HG02943 (cell line): Measurements from ENCODE around the gene COASY.

Source experiments
- ATAC-seq: cut with Tn5 transposase; IDR thresholded peaks from one replicate; pipeline ENCODE4 v1.9.1; 2021; ENCODE audit warnings: mild to moderate bottlenecking, low read depth, moderate library complexity; ENCODE audit not compliant: unreplicated experiment

The COASY gene

DNA sequence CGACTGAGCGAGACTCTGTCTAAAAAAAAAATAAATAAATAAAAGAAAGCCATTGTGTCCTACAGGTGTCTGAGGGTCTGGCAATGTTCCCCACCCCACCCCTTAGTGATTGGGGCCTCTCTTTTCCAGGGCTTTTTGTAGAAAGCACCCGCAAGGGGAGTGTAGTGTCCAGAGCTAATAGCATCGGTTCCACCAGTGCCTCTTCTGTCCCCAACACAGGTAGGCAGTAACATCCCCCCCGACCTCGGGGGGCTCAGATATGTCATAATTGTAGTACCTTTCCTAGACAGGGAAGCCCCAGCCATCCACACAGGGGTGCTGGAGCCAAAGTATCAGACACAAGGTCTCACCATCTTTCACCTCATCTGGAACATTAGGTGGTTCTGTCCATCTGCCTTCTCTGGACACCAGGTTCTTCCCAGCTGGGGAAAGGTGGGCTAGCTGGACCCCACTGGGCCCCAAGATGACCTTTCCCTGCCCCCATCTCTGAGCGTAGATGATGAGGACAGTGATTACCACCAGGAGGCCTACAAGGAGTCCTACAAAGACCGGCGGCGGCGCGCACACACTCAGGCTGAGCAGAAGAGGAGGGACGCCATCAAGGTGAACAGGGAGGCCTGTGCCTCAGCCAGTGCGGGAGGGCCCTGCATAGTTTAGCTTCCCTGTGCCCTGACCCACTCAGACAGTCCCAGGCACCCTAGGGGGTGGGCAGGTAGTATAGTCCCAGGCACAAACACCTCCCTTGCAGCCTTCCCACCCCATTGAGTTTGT, 6.6 kb downstream of the COASY start:
- ATAC-seq = no peak

DNA sequence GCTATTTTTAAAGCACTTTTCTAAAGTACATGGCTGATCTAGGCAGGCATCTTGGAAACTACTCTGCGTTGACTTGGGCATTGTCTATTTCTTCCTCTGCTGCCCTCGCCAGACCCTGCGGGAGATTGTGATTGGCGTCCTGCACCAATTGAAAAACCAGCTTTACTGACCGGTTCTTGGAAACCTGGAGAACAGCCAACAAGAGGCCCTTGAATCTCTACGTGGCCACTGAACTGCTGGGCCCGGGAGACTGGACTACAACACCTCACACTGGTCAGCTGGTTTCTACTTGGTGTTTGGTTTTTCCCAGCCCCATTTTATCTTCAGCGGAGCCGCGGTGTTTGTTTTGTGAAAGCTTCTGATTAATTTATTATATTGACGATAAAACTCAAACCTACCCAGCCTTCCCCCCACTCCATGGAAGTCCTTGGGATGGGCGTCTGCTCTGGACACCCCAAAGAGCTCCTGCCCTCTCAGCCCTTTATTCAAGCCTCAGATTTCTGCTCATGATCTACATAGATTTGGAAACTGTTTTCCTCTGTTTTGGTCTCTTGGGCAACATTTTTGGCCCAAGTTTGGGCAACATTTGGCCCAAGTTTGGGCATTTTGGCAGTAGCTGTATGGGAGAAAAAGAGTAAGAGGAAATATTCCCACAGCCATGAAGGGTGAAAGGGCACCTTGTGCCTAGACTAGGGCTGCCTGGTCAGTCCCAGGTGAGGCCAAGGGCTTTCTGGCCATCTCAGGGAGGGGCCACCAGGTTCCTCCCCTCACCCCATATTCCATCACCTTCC, 9.7 kb downstream of the COASY start:
- ATAC-seq = no peak

DNA sequence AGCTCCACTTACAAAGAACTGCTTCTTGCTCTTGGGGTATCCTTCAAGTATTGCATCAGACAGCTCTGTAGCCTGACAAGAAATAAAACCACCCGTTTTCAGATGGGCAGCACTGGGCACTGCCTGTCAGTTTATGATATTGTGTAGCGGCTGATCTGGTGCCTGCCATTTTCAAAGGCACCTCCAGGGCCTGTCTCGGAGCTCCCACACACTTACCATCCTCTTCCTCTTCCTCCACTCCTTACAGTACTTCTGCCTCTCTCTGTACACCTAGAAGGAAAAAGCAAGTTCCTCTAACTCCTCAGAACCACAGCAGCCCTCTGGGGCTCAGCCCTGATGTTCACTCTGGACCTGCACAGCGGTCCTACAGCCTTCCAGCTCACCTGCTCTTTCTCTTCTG, 11.1 kb downstream of the COASY start:
- ATAC-seq = no peak

- ATAC-seq = no peak
These were observed 12.5 kb downstream of the COASY start for GRCh38 chr17:42574463-42574862.

- ATAC-seq = no peak
These were observed 15.2 kb downstream of the COASY start for GRCh38 chr17:42577140-42577531.

DNA sequence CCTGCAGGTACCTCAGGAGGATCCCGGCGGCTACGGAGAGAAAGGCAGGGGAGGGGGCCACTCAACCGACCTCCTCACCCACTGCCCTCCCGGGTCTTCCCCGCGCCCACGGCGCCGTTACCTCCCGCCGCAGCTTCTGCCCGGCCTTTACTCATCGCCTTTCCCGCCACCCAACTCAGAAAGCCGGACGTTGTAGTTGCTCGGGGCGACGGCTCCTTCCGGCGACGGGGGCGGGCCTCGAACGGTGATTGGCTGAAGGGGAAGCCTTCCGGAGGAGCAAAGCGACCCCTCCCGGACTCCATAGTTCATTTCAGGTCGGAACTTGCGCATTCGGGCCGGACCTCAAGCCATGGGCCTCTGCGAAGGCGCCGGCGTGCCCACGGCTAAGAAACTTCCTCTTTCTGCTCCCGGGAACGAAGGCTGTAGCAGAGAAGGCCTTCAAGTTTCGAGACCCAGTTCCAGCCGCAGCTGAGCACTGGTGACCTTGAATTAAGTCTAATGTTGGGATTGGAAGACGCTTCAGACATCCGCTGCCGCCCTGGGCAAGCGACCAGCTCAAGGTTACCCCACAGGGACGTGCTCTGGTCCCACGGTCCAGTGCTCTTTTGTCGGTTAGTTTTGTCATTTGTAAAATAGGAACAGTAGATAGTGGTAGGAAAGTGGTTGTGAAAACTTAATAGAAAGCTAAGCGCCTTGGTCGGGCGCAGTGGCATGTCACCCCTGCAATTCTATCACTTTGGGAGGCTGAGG, 15.8 kb downstream of the COASY start, which contains the start of gene PSMC3IP:
Gene PSMC3IP, minus strand, starts transcription at position 198 of the 750 bp plus-strand sequence. Its CDS starts 43 bp downstream, at position 155.
- ATAC-seq = peak; percentile 67

- peak; percentile 56 for ATAC-seq
These were observed 16.4 kb downstream of the COASY start for GRCh38 chr17:42578282-42578869.

DNA sequence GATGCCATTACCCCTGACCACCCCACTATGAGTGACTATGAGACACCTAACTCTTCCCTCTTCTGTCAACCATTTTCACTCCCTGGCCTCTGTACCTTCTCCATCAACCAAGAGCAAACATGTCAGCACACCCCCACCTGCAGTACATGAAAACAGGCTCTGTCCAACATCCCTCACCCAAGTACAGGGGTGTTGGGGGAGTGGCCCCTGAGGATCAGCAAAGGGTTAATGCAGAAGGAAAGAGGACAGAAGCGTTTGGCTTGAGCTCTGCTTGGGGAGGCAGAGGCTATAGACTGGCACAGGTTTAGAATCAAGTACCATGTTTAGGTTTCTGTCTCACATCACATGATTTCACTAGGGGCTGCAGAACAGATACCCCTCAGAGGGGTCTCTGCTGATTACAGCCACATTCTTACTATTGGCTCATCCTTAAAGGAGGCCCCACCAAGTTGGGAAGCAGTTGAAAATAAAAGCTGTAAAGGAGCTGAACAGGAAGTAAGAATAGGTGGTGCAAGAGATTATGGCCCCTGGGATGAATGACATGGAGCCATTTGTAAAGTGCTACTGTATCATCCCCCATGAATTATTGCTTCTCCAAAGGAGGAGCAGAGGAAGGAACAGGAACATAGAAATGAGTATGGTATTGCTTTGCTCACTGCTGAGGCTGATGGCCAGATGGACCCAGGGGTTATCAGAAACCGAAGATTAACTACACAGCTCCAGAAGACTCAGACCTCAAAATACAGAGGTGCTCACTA, 18.0 kb downstream of the COASY start:
- ATAC-seq = no peak

GRCh38 chr17:42581744-42582270, 19.9 kb downstream of the COASY start:
- no peak for ATAC-seq

DNA sequence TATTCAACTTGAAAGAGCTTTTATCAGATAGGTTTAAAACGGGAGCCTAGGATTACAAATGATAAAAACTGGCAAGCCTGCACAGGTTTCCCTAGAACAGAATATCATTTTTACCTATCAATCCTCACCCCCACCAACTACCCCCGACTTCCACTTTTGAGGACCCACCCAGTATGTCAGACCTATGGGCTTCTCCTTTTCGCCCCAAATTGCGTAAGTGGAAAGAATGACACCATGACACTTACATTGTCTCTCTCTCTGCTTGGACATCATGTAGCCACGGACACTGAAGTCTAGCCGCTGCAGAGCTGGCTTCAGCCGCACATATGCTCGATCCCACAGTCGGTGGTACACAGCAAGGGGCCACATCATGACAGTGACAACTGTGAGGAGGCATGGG, 22.9 kb downstream of the COASY start:
- no peak for ATAC-seq

DNA sequence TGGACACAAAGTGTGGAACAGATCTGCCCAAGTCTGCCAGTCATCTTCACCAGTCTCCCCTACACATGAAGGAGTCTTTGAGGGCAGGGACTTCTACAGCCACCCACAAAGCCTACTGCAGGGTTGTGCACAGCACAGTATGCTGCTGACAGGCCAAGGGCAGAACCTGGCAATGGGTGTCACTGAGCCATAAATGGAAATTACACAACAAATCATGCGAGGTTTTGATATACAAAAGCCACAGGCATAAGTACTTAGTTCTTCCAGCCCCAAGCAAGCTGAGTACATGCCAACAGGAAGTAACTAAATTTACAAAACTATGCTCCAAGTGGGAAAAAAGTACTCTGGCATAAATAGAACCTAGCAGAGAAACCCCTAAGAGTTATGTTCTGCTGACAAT, 23.4 kb downstream of the COASY start:
- ATAC-seq = no peak

DNA sequence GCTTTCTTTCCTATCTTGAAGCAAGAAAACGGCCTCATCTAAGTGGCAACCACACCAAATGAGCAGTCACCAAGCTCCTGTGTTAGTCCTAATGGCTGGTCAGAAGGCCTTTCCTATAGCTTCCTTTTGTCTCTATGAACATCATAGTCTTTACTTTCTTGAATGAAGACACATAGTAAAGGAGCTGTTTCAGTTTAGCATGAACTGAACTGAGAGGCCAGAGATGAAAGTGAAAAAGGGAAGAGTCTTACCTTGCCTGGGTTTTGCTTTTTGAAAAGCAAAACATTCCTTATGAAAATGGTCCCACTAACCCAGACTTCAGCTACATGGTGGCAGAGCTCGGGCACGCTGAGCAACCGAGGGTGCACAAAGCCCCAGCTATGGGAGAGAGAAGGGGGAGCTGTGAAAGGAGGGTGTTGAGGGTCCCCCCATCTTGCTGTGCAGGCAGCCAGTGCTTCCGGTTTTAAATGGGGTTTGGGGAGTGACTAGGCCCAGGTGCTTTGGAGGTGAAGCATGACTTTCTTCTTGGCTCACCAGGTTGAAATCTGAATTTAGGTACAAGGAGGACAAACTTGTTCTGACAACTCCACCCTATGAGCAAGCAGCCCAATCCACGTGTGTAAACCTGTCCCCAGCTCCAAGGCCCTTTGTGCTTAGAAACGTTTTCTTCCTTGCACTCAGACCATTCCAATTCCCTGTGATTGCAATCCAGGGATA, 24.7 kb downstream of the COASY start:
- ATAC-seq = no peak

DNA sequence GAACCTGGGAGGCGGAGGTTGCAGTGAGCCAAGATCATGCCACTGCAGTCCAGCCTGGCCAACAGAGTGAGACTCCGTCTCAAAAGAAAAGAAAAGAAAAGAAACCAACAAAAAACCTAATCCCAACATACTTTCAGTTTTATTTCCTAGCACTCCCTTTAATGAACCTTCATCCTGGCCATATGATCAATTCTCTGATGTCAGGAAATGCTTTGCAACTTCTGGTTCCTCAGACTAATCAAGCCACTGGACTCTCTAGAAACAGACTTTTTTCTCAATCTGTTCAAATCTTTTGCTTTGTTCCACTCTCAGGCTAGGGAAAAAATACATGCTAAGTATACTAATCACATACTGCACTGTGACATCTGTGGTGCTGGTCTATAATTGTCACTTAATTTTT, 28.9 kb downstream of the COASY start:
- ATAC-seq = no peak

- ATAC-seq = no peak
These were observed 29.5 kb downstream of the COASY start for GRCh38 chr17:42591411-42591810.

GRCh38 chr17:42596386-42596785, 34.4 kb downstream of the COASY start:
- no peak for ATAC-seq

DNA sequence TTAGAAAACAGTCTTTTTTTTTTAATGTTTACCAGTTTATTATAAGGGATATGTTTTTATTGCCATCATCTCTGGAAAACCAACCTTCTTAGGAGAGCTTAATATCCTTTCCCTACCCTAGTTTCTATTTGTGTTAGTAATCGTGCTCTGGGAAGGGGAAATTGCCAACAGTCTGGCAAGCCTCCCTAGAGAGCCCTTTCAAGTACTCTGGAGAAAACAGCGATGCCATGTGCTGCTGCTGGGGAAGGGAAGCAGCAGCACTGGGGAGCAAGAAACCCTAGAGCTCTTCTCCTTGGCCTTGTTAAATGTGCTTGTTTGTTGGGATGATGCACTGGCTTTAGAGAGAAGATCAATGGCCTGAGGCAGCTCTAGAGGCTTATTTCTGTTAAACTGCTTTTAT, 37.0 kb downstream of the COASY start:
- ATAC-seq = no peak

- no peak for ATAC-seq
These were observed 41.4 kb downstream of the COASY start for GRCh38 chr17:42603318-42603717.

DNA sequence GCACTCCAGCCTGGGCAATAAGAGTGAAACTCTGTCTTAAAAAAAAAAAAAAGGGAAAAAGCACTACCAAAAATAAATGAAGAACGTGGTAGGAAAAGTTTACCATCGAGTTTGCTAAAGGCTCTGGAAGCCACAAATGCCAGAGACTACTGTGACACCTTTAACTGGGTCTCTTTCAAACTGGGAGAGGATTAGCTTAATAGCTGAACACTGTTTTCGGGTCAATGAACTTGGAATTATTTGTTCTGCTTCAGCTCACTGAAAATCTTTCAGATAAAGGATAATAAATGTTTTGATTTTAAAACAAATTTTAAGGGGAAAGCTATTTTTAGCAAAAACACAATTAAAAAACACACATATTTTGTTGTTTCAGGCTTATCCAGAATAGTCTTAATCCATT, 45.8 kb downstream of the COASY start:
- no peak for ATAC-seq
